Measurements from ENCODE around the gene SPNS3.

SPNS3 gene

GRCh38 chr17:4532860-4533522 lies 99.3 kb downstream of the SPNS3 start:
- in situ Hi-C loops (cut with MboI; ENCODE audit: low sequenced_read_pairs), result no loop called here
- no peak for DNase-seq (ENCODE audit: low spot score in 2 of 2)
- Histone ChIP-seq H3K9me3 (no peaks in the 10 kb centered on the region), H3K4me3 (no peak overlapping the region), H3K4me1 (no peaks in the 10 kb centered on the region), H3K27me3 (ENCODE audit: low read depth) (no peaks in the 10 kb centered on the region; the same call in 1 of the 2 replicates), H3K36me3 (replicated peaks) (peaks cover 9% of the 10 kb centered on the region)

DNA sequence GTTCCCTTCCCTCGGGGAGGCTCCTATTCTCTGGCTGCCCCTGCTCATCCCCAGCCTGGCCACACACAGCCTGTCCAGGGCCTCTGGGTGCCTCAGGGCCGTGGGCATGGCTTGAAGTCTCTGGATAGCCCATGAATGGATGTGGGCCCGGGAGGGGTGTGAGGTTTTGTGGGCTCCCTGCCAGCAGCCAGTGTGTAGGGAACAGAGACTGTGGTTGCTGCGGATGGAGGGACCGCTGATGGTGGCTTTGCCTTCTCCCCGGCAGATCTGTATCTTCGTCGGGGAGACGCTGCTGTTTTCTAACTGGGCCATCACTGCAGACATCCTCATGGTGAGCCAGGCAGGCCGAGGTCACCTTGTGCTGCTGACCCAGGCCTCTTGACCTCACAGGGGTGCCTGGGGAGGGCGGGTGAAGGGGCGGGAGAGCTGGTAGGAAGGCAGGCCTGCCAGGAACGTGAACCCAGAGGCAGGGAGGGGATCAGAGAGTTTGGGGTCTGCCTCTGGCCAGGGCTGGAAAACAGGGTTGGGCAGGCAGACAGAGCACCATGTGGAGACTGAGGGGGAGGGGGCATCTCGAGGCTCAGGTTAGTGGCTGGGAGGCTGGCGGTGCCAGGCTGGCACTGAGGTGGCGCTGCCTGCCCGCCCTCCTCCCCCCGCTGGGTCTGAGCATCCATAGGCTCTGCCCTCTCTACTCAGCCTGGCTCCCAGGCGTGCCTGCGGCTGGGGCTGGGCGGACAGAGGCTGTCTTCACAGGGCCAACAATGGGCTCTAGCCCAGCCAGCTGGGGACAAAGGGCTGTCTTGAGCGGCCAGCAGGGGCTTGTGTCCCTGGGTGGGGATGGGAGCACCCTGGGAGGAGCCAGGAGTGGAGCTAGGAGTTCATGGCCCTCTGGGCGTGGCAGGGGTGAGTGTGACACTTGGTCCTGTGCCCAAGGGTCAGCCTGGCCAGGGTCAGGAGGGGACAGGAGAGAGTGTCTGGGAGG lies 100.1 kb downstream of the SPNS3 start:
- peak in 1 of 2 experiments; percentile 52 for DNase-seq (ENCODE audit: low spot score in 2 of 2)
- H3K9me3 ChIP-seq, result no peaks in the 10 kb centered on the region
- H3K4me3 ChIP-seq, result no peak overlapping the region
- no peaks in the 10 kb centered on the region for H3K27me3 ChIP-seq (ENCODE audit: low read depth)
- H3K36me3 ChIP-seq (replicated peaks), result peaks cover 16% of the 10 kb centered on the region
- in situ Hi-C loops (cut with MboI; ENCODE audit: low sequenced_read_pairs), result no loop called here
- no peaks in the 10 kb centered on the region for H3K4me1 ChIP-seq

- DNase-seq (ENCODE audit: low spot score in 2 of 2), result no peak
- Histone ChIP-seq H3K27me3 (ENCODE audit: low read depth) (no peaks in the 10 kb centered on the region), H3K4me1 (no peaks in the 10 kb centered on the region), H3K9me3 (no peaks in the 10 kb centered on the region), H3K4me3 (no peak overlapping the region), H3K36me3 (replicated peaks) (peaks cover 23% of the 10 kb centered on the region)
- in situ Hi-C loops (cut with MboI; ENCODE audit: low sequenced_read_pairs), result no loop called here
Measured at GRCh38 chr17:4534515-4534914, 100.8 kb downstream of the SPNS3 start.

- in situ Hi-C loops (cut with MboI; ENCODE audit: low sequenced_read_pairs), result no loop called here
- Histone ChIP-seq H3K4me3 (no peak overlapping the region), H3K27me3 (ENCODE audit: low read depth) (no peaks in the 10 kb centered on the region), H3K4me1 (no peaks in the 10 kb centered on the region), H3K36me3 (replicated peaks) (peaks cover 29% of the 10 kb centered on the region), H3K9me3 (no peaks in the 10 kb centered on the region)
- DNase-seq (ENCODE audit: low spot score in 2 of 2), result no peak
Measured at GRCh38 chr17:4534928-4535666, 101.4 kb downstream of the SPNS3 start.

- DNase-seq (ENCODE audit: low spot score in 2 of 2), result no peak
- Histone ChIP-seq H3K4me1 (no peaks in the 10 kb centered on the region), H3K36me3 (replicated peaks) (peaks cover 36% of the 10 kb centered on the region), H3K4me3 (no peak overlapping the region), H3K9me3 (no peaks in the 10 kb centered on the region), H3K27me3 (ENCODE audit: low read depth) (no peaks in the 10 kb centered on the region)
- in situ Hi-C loops (cut with MboI; ENCODE audit: low sequenced_read_pairs), result no loop called here
Measured at GRCh38 chr17:4535667-4536258, 102.0 kb downstream of the SPNS3 start.

DNA sequence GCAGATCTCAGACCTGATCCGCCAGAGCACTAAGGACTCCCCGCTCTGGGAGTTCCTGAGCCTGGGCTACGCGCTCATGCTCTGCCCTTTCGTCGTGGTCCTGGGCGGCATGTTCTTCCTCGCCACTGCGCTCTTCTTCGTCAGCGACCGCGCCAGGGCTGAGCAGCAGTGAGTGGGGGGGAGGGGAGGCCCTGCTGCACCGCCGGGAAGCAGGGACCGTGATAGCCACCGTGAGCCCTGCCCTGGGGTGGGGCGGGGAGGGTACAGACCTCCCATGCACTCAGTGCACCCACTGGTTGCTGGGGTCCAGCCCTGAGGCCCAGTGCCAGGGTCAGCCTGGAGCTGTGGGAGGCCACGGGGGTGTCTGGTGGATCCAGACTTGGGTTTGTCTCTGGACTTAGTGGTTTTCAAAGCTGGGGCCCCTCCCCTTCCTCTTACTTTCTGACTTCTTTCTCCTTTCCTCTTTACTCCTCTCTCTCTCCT lies 102.6 kb downstream of the SPNS3 start:
- in situ Hi-C loops (cut with MboI; ENCODE audit: low sequenced_read_pairs), result no loop called here
- Histone ChIP-seq H3K4me1 (no peaks in the 10 kb centered on the region), H3K9me3 (no peaks in the 10 kb centered on the region), H3K27me3 (ENCODE audit: low read depth) (no peaks in the 10 kb centered on the region), H3K4me3 (no peak overlapping the region), H3K36me3 (replicated peaks) (peaks cover 41% of the 10 kb centered on the region)
- DNase-seq (ENCODE audit: low spot score in 2 of 2), result no peak

DNA sequence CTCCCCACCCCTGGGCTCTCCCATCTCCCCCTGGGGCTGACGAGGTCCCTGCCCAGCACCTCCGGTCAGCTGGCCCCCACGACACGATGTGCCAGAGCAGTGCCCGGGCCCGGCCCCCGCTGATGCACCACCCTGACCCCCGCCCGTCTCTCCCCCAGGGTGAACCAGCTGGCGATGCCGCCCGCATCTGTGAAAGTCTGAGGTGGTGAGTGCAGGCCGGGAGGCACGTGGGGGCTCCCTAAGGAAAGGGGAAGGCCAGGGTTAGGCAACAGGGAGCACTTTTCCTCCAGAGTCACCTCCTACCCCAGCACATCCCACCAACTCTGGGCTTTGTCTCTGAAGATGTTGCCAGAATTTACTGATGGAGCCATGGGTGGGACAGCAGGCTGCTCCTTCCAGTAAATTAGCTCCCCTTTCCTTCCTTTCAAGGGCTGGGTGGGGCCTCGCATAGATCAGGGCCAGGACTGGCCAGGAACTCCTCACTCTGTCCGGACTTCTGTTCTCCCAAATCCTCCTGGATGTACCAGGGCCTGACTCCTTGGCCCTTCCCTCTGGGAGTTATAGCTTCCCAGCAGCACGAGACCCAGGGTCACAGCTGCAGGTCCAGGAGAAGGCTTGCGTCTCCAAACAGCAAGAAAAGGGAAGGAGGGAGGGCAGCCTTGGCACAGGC lies 103.1 kb downstream of the SPNS3 start:
- no peak overlapping the region for H3K4me3 ChIP-seq
- in situ Hi-C loops (cut with MboI; ENCODE audit: low sequenced_read_pairs), result no loop called here
- no peaks in the 10 kb centered on the region for H3K4me1 ChIP-seq
- no peaks in the 10 kb centered on the region for H3K27me3 ChIP-seq (ENCODE audit: low read depth)
- peaks cover 47% of the 10 kb centered on the region for H3K36me3 ChIP-seq (replicated peaks)
- no peaks in the 10 kb centered on the region for H3K9me3 ChIP-seq
- DNase-seq (ENCODE audit: low spot score in 2 of 2), result no peak

All from HAP-1 (cell line).